Progenitor cell of endocrine pancreas (in vitro differentiated cells): Measurements from ENCODE around the gene ARL2BP. TPM values are rescaled to one million over a fixed set of nuclear protein-coding genes. Genes with fewer than 3 reads are reported as not detected.

Experiments used
- DNase-seq: peaks from one replicate; pipeline ENCODE4 v3.0.0; 2021; ENCODE audit warnings: low spot score; ENCODE audit not compliant: unreplicated experiment
- H3K27ac Mint-ChIP-seq: 2 replicates; pipeline ENCODE4 v1.8.0; 2021; ENCODE audit warnings: mild to moderate bottlenecking, moderate library complexity, mixed read lengths
- H3K27me3 Mint-ChIP-seq: 2 replicates; pipeline ENCODE4 v1.8.0; 2021; ENCODE audit warnings: mixed read lengths
- H3K36me3 Mint-ChIP-seq: 2 replicates; pipeline ENCODE4 v1.8.0; 2022; ENCODE audit warnings: mixed read lengths; ENCODE audit not compliant: insufficient read depth
- H3K4me1 Mint-ChIP-seq: 2 replicates; pipeline ENCODE4 v1.8.0; 2021; ENCODE audit warnings: low read depth, mixed read lengths
- H3K4me3 Mint-ChIP-seq: 2 replicates; pipeline ENCODE4 v1.8.0; 2021; ENCODE audit warnings: low read depth, mild to moderate bottlenecking, moderate library complexity, mixed read lengths
- H3K9me3 Mint-ChIP-seq: 2 replicates; pipeline ENCODE4 v1.8.0; 2021; ENCODE audit warnings: low read depth, mixed read lengths
- CTCF ChIP-seq: fragments of 200-600 bp; sonication (generic); IDR thresholded peaks from one replicate; pipeline ENCODE4 v1.5.0; 2021; ENCODE audit warnings: antibody characterized with exemption, mild to moderate bottlenecking; ENCODE audit not compliant: unreplicated experiment
- total RNA-seq: library from RNA; stranded (reverse); gene quantifications from 2 replicates; pipeline ENCODE4 v1.2.1, GENCODE V29; 2021

Gene ARL2BP
- total RNA-seq, 1 donor from 2014 or later, result 40.7 TPM

- Mint-ChIP-seq H3K4me1 (no peaks in the 10 kb centered on the region), H3K27ac (no peak overlapping the region), H3K36me3 (peaks cover 28% of the 10 kb centered on the region)
These were observed 9.1 kb upstream of the ARL2BP start for GRCh38 chr16:57236022-57236350.

GRCh38 chr16:57238682-57239081 lies 6.4 kb upstream of the ARL2BP start:
- no peak for DNase-seq
- Mint-ChIP-seq H3K9me3 (no peaks in the 10 kb centered on the region), H3K4me3 (no peak overlapping the region), H3K4me1 (no peaks in the 10 kb centered on the region), H3K36me3 (peaks cover 24% of the 10 kb centered on the region), H3K27me3 (no peaks in the 10 kb centered on the region), H3K27ac (no peak overlapping the region)
- TF ChIP-seq CTCF, result no peak

More at GRCh38 chr16:57236022-57236350, 9.1 kb upstream of the ARL2BP start:
- no peak overlapping the region for H3K4me3 Mint-ChIP-seq
- TF ChIP-seq CTCF, result no peak
- no peaks in the 10 kb centered on the region for H3K27me3 Mint-ChIP-seq
- DNase-seq, result no peak
- no peaks in the 10 kb centered on the region for H3K9me3 Mint-ChIP-seq

- no peak for TF ChIP-seq CTCF
- H3K36me3 Mint-ChIP-seq, result peaks cover 20% of the 10 kb centered on the region
These were observed 6.0 kb upstream of the ARL2BP start for GRCh38 chr16:57239107-57239506.

GRCh38 chr16:57240851-57241250 lies 4.2 kb upstream of the ARL2BP start:
- Mint-ChIP-seq H3K4me3 (no peak overlapping the region), H3K4me1 (peaks cover 5% of the 10 kb centered on the region), H3K27me3 (no peaks in the 10 kb centered on the region), H3K27ac (no peak overlapping the region), H3K9me3 (no peaks in the 10 kb centered on the region), H3K36me3 (peaks cover 11% of the 10 kb centered on the region)
- no peak for TF ChIP-seq CTCF
- DNase-seq, result no peak

More at GRCh38 chr16:57239107-57239506, 6.0 kb upstream of the ARL2BP start:
- Mint-ChIP-seq H3K9me3 (no peaks in the 10 kb centered on the region), H3K27me3 (no peaks in the 10 kb centered on the region), H3K27ac (no peak overlapping the region), H3K4me3 (no peak overlapping the region), H3K4me1 (no peaks in the 10 kb centered on the region)
- DNase-seq, result no peak

GRCh38 chr16:57242650-57243049 lies 2.4 kb upstream of the ARL2BP start:
- no peak for DNase-seq
- peaks cover 7% of the 10 kb centered on the region for H3K36me3 Mint-ChIP-seq
- H3K9me3 Mint-ChIP-seq, result no peaks in the 10 kb centered on the region
- no peak overlapping the region for H3K27ac Mint-ChIP-seq
- H3K4me3 Mint-ChIP-seq, result no peak overlapping the region
- peaks cover 8% of the 10 kb centered on the region for H3K4me1 Mint-ChIP-seq
- H3K27me3 Mint-ChIP-seq, result no peaks in the 10 kb centered on the region
- TF ChIP-seq CTCF, result no peak
